WTC11 (cell line): ENCODE measurements around the gene MMP3.

Experiments used
- CTCF ChIP-seq: fragments of 200-600 bp; IDR thresholded peaks from 2 replicates; pipeline ENCODE4 v1.8.0; 2022; ENCODE audit warnings: antibody characterized with exemption
- USF2 ChIP-seq: sonication (generic); formaldehyde crosslinking; IDR thresholded peaks from 2 replicates; pipeline ENCODE4 v1.8.1; 2023; ENCODE audit warnings: mild to moderate bottlenecking, missing genetic modification reagents, moderate library complexity

- TF ChIP-seq CTCF, result no peak
- no peak for TF ChIP-seq USF2
Measured at GRCh38 chr11:102836290-102836875, 7.0 kb downstream of the MMP3 start.
